ENCODE data around the gene TCF7L2. TPM values are rescaled to one million over a fixed set of nuclear protein-coding genes. Genes with fewer than 3 reads are reported as not detected.

The TCF7L2 gene
- total and polyA plus RNA-seq, 9 donors = 14.9 to 77.3 (median 51.5) TPM

GRCh38 chr10:112914288-112914952 lies 35.6 kb upstream of the TCF7L2 start:
- Histone ChIP-seq H3K9me3 (replicated peaks; ENCODE audit: control insufficient read depth, low read depth, low read length) (no peaks in the 10 kb centered on the region), H3K4me1 (ENCODE audit: control insufficient read depth, insufficient read depth, low read length) (peaks cover 3% of the 10 kb centered on the region), H3K36me3 (ENCODE audit: control insufficient read depth, insufficient read depth, low read length) (no peaks in the 10 kb centered on the region), H3K27me3 (ENCODE audit: control insufficient read depth, insufficient read depth, low read length) (no peaks in the 10 kb centered on the region), H3K27ac (ENCODE audit: low read length) (no peak overlapping the region), H3K4me3 (ENCODE audit: low read length) (no peak overlapping the region)
- 60% methylated on average over 2 of the region's 7 CpGs for WGBS (ENCODE audit: insufficient coverage)
- DNase-seq = no peak

GRCh38 chr10:112915590-112916572 lies 34.2 kb upstream of the TCF7L2 start:
- no peak overlapping the region for H3K4me3 ChIP-seq (ENCODE audit: low read length)
- no peak for DNase-seq
- H3K9me3 ChIP-seq (replicated peaks; ENCODE audit: control insufficient read depth, low read depth, low read length) = no peaks in the 10 kb centered on the region
- no CpG with 5 or more reads among the region's 11 CpGs for WGBS (ENCODE audit: insufficient coverage)
- no peaks in the 10 kb centered on the region for H3K36me3 ChIP-seq (ENCODE audit: control insufficient read depth, insufficient read depth, low read length)
- peaks cover 3% of the 10 kb centered on the region for H3K4me1 ChIP-seq (ENCODE audit: control insufficient read depth, insufficient read depth, low read length)
- no peaks in the 10 kb centered on the region for H3K27me3 ChIP-seq (ENCODE audit: control insufficient read depth, insufficient read depth, low read length)
- H3K27ac ChIP-seq (ENCODE audit: low read length) = no peak overlapping the region

DNA sequence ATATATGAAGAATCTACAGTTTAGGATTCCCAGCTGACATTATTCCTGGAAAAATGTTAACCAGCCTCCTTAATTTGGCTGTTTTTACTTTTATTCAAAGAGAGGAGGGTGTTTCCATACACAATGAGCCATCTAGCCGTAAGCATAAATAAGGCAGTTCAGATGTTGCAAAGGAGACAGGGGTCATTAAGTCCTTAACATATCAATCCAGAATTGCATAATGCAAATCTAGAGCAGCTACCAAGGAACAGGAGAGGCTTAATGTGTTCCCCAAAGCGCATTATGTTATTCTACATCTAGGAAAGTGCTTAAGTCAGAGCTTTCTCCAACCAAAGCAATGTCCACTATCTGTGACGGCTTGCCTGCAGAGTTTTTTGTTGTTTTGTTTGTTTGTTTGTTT lies 32.4 kb upstream of the TCF7L2 start:
- H3K36me3 ChIP-seq (ENCODE audit: control insufficient read depth, insufficient read depth, low read length) = no peaks in the 10 kb centered on the region
- H3K4me3 ChIP-seq (ENCODE audit: low read length) = no peak overlapping the region
- no peaks in the 10 kb centered on the region for H3K9me3 ChIP-seq (replicated peaks; ENCODE audit: control insufficient read depth, low read depth, low read length)
- no peak for DNase-seq
- H3K27ac ChIP-seq (ENCODE audit: low read length) = no peak overlapping the region
- no CpG with 5 or more reads among the region's 3 CpGs for WGBS (ENCODE audit: insufficient coverage)
- H3K4me1 ChIP-seq (ENCODE audit: control insufficient read depth, insufficient read depth, low read length) = no peaks in the 10 kb centered on the region
- no peaks in the 10 kb centered on the region for H3K27me3 ChIP-seq (ENCODE audit: control insufficient read depth, insufficient read depth, low read length)

DNA sequence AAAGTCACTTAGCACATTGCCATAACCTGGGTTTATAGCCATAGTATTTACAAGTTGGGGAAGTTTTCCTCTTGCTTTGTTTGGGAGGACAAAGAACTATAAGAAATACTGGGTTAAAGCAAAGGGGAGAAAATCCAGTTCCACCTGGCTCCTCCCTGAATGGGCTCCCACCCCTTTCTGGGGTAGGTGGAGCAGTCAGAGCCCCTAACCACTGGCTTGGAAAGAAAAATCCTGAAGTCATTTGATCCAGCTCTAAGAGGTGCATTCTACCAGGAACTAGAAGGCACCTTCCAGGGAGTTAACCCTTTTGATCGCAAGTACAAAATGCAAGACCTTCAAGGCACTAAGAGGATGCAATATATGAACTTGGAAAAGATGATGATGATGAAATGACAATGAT lies 31.3 kb upstream of the TCF7L2 start:
- WGBS (ENCODE audit: insufficient coverage) = 86% methylated on average over 1 of the region's 1 CpG
- no peak for DNase-seq
- no peak overlapping the region for H3K27ac ChIP-seq (ENCODE audit: low read length)
- H3K36me3 ChIP-seq (ENCODE audit: control insufficient read depth, insufficient read depth, low read length) = no peaks in the 10 kb centered on the region
- no peaks in the 10 kb centered on the region for H3K4me1 ChIP-seq (ENCODE audit: control insufficient read depth, insufficient read depth, low read length)
- H3K9me3 ChIP-seq (replicated peaks; ENCODE audit: control insufficient read depth, low read depth, low read length) = no peaks in the 10 kb centered on the region
- H3K4me3 ChIP-seq (ENCODE audit: low read length) = no peak overlapping the region
- H3K27me3 ChIP-seq (ENCODE audit: control insufficient read depth, insufficient read depth, low read length) = no peaks in the 10 kb centered on the region

DNA sequence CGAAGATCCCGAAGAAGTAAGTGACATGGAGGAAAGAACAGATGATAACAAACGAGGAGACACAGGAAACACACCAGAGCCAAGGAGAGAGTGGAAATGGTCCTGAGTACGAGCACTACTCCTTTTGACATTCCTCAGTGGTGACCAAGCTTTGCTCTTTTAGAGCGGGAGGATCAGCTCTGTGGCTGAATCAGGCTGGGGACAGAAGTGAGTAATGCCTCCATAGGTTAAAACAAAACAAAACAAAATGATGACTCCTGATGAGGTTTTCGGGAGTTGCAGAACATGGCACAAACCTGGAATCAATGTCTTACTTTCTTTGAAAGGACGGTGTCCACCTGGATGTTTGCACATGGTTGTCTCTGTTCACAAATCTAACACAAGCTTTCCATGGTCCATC lies 30.3 kb upstream of the TCF7L2 start:
- WGBS (ENCODE audit: insufficient coverage) = 88% methylated on average over 1 of the region's 7 CpGs
- no peak overlapping the region for H3K4me3 ChIP-seq (ENCODE audit: low read length)

GRCh38 chr10:112926906-112927688 lies 22.9 kb upstream of the TCF7L2 start:
- DNase-seq = no peak
- H3K36me3 ChIP-seq (ENCODE audit: control insufficient read depth, insufficient read depth, low read length) = no peaks in the 10 kb centered on the region
- 92% methylated on average over 3 of the region's 5 CpGs for WGBS (ENCODE audit: insufficient coverage)
- H3K27ac ChIP-seq (ENCODE audit: low read length) = no peak overlapping the region
- H3K4me1 ChIP-seq (ENCODE audit: control insufficient read depth, insufficient read depth, low read length) = no peaks in the 10 kb centered on the region
- peaks cover 9% of the 10 kb centered on the region for H3K9me3 ChIP-seq (replicated peaks; ENCODE audit: control insufficient read depth, low read depth, low read length)
- no peak overlapping the region for H3K4me3 ChIP-seq (ENCODE audit: low read length)
- H3K27me3 ChIP-seq (ENCODE audit: control insufficient read depth, insufficient read depth, low read length) = no peaks in the 10 kb centered on the region

More for the DNA sequence above, 30.3 kb upstream of the TCF7L2 start:
- Histone ChIP-seq H3K9me3 (replicated peaks; ENCODE audit: control insufficient read depth, low read depth, low read length) (no peaks in the 10 kb centered on the region), H3K27ac (ENCODE audit: low read length) (no peak overlapping the region), H3K27me3 (ENCODE audit: control insufficient read depth, insufficient read depth, low read length) (no peaks in the 10 kb centered on the region), H3K36me3 (ENCODE audit: control insufficient read depth, insufficient read depth, low read length) (no peaks in the 10 kb centered on the region), H3K4me1 (ENCODE audit: control insufficient read depth, insufficient read depth, low read length) (no peaks in the 10 kb centered on the region)
- DNase-seq = no peak

DNA sequence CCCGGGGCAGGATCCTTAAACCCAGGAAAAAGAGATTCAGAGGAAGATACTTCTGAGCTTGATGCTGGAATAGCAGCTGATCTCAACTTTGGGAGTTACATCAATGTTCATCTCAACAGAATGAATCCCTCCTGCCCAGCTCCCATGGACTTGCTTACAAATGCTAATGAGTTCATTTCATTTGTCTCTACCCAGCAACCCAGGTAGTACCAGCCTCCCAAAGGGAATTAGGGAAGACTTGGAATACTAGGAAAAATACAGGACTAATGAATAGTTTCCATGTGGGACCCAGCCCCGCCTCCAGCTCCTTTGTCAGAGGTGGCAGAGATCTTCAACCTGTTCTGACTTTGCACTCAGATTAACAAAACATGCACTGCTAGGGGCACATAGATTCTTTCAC lies 22.1 kb upstream of the TCF7L2 start:
- H3K4me3 ChIP-seq (ENCODE audit: low read length) = no peak overlapping the region
- H3K4me1 ChIP-seq (ENCODE audit: control insufficient read depth, insufficient read depth, low read length) = no peaks in the 10 kb centered on the region
- H3K27ac ChIP-seq (ENCODE audit: low read length) = no peak overlapping the region
- WGBS (ENCODE audit: insufficient coverage) = 67% methylated on average over 1 of the region's 2 CpGs
- H3K9me3 ChIP-seq (replicated peaks; ENCODE audit: control insufficient read depth, low read depth, low read length) = peaks cover 9% of the 10 kb centered on the region
- H3K36me3 ChIP-seq (ENCODE audit: control insufficient read depth, insufficient read depth, low read length) = no peaks in the 10 kb centered on the region
- no peaks in the 10 kb centered on the region for H3K27me3 ChIP-seq (ENCODE audit: control insufficient read depth, insufficient read depth, low read length)
- DNase-seq = no peak

GRCh38 chr10:112932658-112933057 lies 17.4 kb upstream of the TCF7L2 start:
- WGBS (ENCODE audit: insufficient coverage) = 100% methylated on average over 3 of the region's 4 CpGs
- H3K36me3 ChIP-seq (ENCODE audit: control insufficient read depth, insufficient read depth, low read length) = no peaks in the 10 kb centered on the region
- H3K9me3 ChIP-seq (replicated peaks; ENCODE audit: control insufficient read depth, low read depth, low read length) = peaks cover 9% of the 10 kb centered on the region
- no peak overlapping the region for H3K4me3 ChIP-seq (ENCODE audit: low read length)
- no peak overlapping the region for H3K27ac ChIP-seq (ENCODE audit: low read length)
- DNase-seq = no peak
- H3K4me1 ChIP-seq (ENCODE audit: control insufficient read depth, insufficient read depth, low read length) = no peaks in the 10 kb centered on the region
- no peaks in the 10 kb centered on the region for H3K27me3 ChIP-seq (ENCODE audit: control insufficient read depth, insufficient read depth, low read length)

DNA sequence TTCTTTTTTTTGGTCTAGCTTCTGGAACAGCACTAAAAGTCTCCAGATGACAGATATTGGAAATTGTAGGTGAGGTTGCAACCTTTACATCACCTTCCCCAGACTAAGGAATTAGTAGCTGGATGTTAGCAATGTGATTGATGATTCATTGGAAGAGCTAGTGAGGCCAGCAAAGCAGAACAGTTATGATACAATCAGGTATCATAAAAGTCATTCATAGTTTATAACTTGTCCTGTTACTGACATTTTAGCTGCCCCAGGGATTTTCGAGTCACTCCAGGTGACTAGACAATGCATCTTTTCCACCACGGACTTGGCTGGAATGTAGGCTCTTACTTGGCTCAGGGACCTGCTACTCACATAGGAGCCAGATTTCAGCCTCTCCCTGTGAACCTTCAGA lies 15.9 kb upstream of the TCF7L2 start:
- Histone ChIP-seq H3K36me3 (ENCODE audit: control insufficient read depth, insufficient read depth, low read length) (no peaks in the 10 kb centered on the region), H3K27ac (ENCODE audit: low read length) (no peak overlapping the region), H3K9me3 (replicated peaks; ENCODE audit: control insufficient read depth, low read depth, low read length) (peaks cover 9% of the 10 kb centered on the region), H3K27me3 (ENCODE audit: control insufficient read depth, insufficient read depth, low read length) (no peaks in the 10 kb centered on the region), H3K4me3 (ENCODE audit: low read length) (no peak overlapping the region), H3K4me1 (ENCODE audit: control insufficient read depth, insufficient read depth, low read length) (no peaks in the 10 kb centered on the region)
- no peak for DNase-seq
- WGBS (ENCODE audit: insufficient coverage) = 34% methylated on average over 2 of the region's 2 CpGs

All from muscle of leg (tissue), 11 donors.